SK-N-MC (cell line): ENCODE results near the gene CELA2B.

ENCODE experiments used
- EZH2 ChIP-seq: fragments of 200-600 bp; sonication (generic); IDR thresholded peaks from one replicate; pipeline ENCODE4 v1.6.1; 2017; ENCODE audit warnings: antibody characterized with exemption
- FOXP2 ChIP-seq: optimal IDR thresholded peaks from 2 replicates; pipeline ENCODE3; 2011; ENCODE audit warnings: mild to moderate bottlenecking, moderate library complexity; ENCODE audit not compliant: insufficient read depth; ENCODE audit errors: extremely low read length, control extremely low read depth
- POLR2AphosphoS5 ChIP-seq: IDR thresholded peaks from 2 replicates; pipeline ENCODE4 v1.6.1; 2012; ENCODE audit warnings: mild to moderate bottlenecking, low read depth, low read length, borderline replicate concordance

GRCh38 chr1:15513192-15513591 lies 37.3 kb downstream of the CELA2B start:
- TF ChIP-seq POLR2AphosphoS5 (no peak), EZH2 (no peak), FOXP2 (no peak)
